ENCODE data around the gene CNOT9. TPM values are rescaled to one million over a fixed set of nuclear protein-coding genes. Genes with fewer than 3 reads are reported as not detected.

CNOT9 gene
- total RNA-seq, 1 experiment from 2014 or later = 98.9 TPM

GRCh38 chr2:218607436-218608115 lies 38.9 kb downstream of the CNOT9 start, which contains the start of gene PLCD4:
PLCD4 (plus strand) TSS chr2:218607899; CDS start chr2:218615740, 7,841 bp downstream.
- Histone ChIP-seq H3K4me1 (replicated peaks) (peaks cover 10% of the 10 kb centered on the region), H3K36me3 (no peaks in the 10 kb centered on the region), H3K27me3 (replicated peaks) (no peaks in the 10 kb centered on the region; the same call in 1 of the 2 replicates), H3K4me3 (no peak within 1 kb of the TSS), H3K9me3 (replicated peaks) (no peaks in the 10 kb centered on the region; the same call in 1 of the 2 replicates), H3K27ac (no peak within 1 kb of the TSS)
- peak in 1 of 2 experiments; percentile 25 for DNase-seq (ENCODE audit: low read depth in 1 of 2, low spot score in 2 of 2)

DNA sequence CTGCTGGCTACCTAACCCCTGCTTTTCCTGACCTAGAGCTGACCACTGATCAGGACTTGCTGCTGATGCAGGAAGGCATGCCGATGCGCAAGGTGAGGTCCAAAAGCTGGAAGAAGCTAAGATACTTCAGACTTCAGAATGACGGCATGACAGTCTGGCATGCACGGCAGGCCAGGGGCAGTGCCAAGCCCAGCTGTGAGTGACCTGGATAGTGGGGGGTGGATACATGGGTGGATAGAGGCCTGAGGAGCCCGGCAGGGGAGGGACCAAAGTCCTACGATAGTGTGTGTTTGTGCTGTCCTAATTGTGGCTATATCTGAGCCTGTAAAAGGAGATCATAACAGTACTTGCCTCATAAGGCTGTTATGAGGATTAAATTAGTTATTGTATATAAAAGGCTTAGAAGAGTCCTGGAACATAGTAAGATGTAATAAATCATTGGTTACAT lies 47.3 kb downstream of the CNOT9 start:
- H3K27me3 ChIP-seq (replicated peaks) = no peaks in the 10 kb centered on the region

GRCh38 chr2:218618102-218618860 lies 49.6 kb downstream of the CNOT9 start:
- DNase-seq (ENCODE audit: low read depth in 1 of 2, low spot score in 2 of 2) = no peak
- no peaks in the 10 kb centered on the region for H3K9me3 ChIP-seq (replicated peaks)

More for the DNA sequence above, 47.3 kb downstream of the CNOT9 start:
- Histone ChIP-seq H3K4me3 (no peak overlapping the region), H3K36me3 (no peaks in the 10 kb centered on the region), H3K27ac (no peak overlapping the region), H3K4me1 (replicated peaks) (no peaks in the 10 kb centered on the region), H3K9me3 (replicated peaks) (no peaks in the 10 kb centered on the region)
- no peak for DNase-seq (ENCODE audit: low read depth in 1 of 2, low spot score in 2 of 2)

GRCh38 chr2:218621007-218621406 lies 52.4 kb downstream of the CNOT9 start:
- Histone ChIP-seq H3K4me3 (no peak overlapping the region), H3K9me3 (replicated peaks) (no peaks in the 10 kb centered on the region), H3K4me1 (replicated peaks) (no peaks in the 10 kb centered on the region), H3K36me3 (no peaks in the 10 kb centered on the region), H3K27me3 (replicated peaks) (no peaks in the 10 kb centered on the region), H3K27ac (no peak overlapping the region)
- no peak for DNase-seq (ENCODE audit: low read depth in 1 of 2, low spot score in 2 of 2)

More at GRCh38 chr2:218618102-218618860, 49.6 kb downstream of the CNOT9 start:
- Histone ChIP-seq H3K27me3 (replicated peaks) (no peaks in the 10 kb centered on the region), H3K36me3 (no peaks in the 10 kb centered on the region), H3K4me1 (replicated peaks) (no peaks in the 10 kb centered on the region), H3K27ac (no peak overlapping the region), H3K4me3 (no peak overlapping the region)

DNA sequence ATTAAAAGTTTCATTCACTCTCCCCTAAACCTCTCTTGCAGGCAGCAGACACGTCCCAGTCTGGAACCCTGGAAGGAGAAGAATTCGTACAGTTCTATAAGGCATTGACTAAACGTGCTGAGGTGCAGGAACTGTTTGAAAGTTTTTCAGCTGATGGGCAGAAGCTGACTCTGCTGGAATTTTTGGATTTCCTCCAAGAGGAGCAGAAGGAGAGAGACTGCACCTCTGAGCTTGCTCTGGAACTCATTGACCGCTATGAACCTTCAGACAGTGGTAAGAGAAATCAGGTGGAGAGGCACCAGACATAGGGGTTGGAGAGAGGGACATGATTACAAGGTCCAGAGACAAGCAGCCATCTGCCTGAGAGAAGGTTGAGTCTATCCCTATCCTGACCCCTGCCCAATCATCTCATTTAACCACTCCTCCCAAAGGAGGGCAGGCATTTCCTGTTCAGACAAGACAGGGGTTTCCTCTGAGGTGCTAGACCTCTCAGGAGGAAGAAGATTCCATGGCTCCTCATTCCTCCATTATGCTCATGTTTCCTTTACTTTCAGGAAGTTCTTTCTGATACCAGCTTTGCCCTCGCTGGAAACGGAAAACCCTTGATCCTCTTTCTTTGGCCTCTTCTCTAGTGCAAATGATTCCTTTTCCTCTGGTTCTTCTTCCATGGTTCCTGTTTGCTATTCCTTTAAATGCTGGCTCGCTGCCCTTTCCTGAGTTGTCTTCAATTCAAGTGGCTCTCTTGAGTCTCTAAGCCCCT lies 54.1 kb downstream of the CNOT9 start:
- no peak for DNase-seq (ENCODE audit: low read depth in 1 of 2, low spot score in 2 of 2)
- no peak overlapping the region for H3K27ac ChIP-seq
- H3K4me1 ChIP-seq (replicated peaks) = no peaks in the 10 kb centered on the region
- H3K9me3 ChIP-seq (replicated peaks) = no peaks in the 10 kb centered on the region
- H3K36me3 ChIP-seq = no peaks in the 10 kb centered on the region
- H3K27me3 ChIP-seq (replicated peaks) = no peaks in the 10 kb centered on the region
- no peak overlapping the region for H3K4me3 ChIP-seq

GRCh38 chr2:218623366-218623705 lies 54.7 kb downstream of the CNOT9 start:
- Histone ChIP-seq H3K9me3 (replicated peaks) (no peaks in the 10 kb centered on the region), H3K27me3 (replicated peaks) (no peaks in the 10 kb centered on the region), H3K4me1 (replicated peaks) (no peaks in the 10 kb centered on the region), H3K27ac (no peak overlapping the region), H3K4me3 (no peak overlapping the region), H3K36me3 (no peaks in the 10 kb centered on the region)
- no peak for DNase-seq (ENCODE audit: low read depth in 1 of 2, low spot score in 2 of 2)

- H3K4me3 ChIP-seq = no peak overlapping the region
- no peaks in the 10 kb centered on the region for H3K9me3 ChIP-seq (replicated peaks)
- H3K36me3 ChIP-seq = no peaks in the 10 kb centered on the region
- no peak for DNase-seq (ENCODE audit: low read depth in 1 of 2, low spot score in 2 of 2)
- no peaks in the 10 kb centered on the region for H3K27me3 ChIP-seq (replicated peaks)
- H3K4me1 ChIP-seq (replicated peaks) = no peaks in the 10 kb centered on the region
- H3K27ac ChIP-seq = no peak overlapping the region
Measured at GRCh38 chr2:218626369-218626768, 57.7 kb downstream of the CNOT9 start.

DNA sequence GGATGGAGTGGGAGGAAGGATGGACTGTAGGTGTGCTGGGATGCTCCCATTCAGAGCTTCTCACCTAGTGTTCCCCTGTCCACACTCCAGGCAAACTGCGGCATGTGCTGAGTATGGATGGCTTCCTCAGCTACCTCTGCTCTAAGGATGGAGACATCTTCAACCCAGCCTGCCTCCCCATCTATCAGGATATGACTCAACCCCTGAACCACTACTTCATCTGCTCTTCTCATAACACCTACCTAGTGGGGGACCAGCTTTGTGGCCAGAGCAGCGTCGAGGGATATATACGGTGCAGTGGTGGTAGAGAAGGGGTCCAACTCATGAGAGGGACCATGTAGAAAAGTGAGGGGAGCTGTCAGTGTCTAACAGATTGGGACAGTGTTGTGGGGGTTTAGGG lies 59.3 kb downstream of the CNOT9 start:
- DNase-seq (ENCODE audit: low read depth in 1 of 2, low spot score in 2 of 2) = no peak
- Histone ChIP-seq H3K9me3 (replicated peaks) (no peaks in the 10 kb centered on the region), H3K36me3 (no peaks in the 10 kb centered on the region), H3K4me1 (replicated peaks) (peaks cover 5% of the 10 kb centered on the region), H3K27me3 (replicated peaks) (no peaks in the 10 kb centered on the region), H3K4me3 (no peak overlapping the region), H3K27ac (no peak overlapping the region)

DNA sequence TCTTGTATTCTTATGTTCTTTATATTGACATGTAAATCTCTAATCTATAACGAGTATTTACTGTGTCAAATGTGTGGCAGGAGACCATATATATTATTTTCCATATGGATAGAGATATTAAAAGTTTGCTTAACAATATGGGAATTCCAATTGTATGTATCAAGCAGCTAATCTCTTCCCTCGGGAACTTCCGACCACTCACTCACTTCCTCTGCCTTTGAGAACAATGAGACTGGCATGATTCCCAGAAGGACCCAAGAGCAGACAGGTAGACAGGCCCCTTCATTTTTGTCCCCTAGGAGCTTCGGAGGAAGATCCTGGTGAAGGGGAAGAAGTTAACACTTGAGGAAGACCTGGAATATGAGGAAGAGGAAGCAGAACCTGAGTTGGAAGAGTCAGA lies 63.2 kb downstream of the CNOT9 start:
- Histone ChIP-seq H3K9me3 (replicated peaks) (no peaks in the 10 kb centered on the region), H3K27ac (no peak overlapping the region), H3K27me3 (replicated peaks) (no peaks in the 10 kb centered on the region), H3K4me1 (replicated peaks) (peaks cover 5% of the 10 kb centered on the region), H3K4me3 (no peak overlapping the region), H3K36me3 (peaks cover 23% of the 10 kb centered on the region)
- DNase-seq (ENCODE audit: low read depth in 1 of 2, low spot score in 2 of 2) = no peak

DNA sequence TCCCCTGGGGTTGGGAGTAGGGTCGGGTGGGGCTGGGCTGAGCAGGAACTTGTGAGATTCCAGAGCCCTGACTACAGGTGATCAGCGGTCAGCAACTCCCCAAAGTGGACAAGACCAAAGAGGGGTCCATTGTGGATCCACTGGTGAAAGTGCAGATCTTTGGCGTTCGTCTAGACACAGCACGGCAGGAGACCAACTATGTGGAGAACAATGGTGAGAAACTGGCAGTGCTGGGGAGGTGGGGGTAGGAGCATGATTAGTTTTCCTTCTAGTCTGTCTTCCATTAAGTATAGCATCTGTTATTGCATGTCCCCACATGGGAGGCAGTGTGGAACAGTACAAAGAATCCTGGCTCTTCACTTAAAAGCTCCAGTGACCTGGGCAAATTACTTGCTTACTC lies 67.1 kb downstream of the CNOT9 start:
- Histone ChIP-seq H3K4me3 (no peak overlapping the region), H3K4me1 (replicated peaks) (peaks cover 5% of the 10 kb centered on the region), H3K27me3 (replicated peaks) (no peaks in the 10 kb centered on the region), H3K27ac (no peak overlapping the region), H3K36me3 (peaks cover 57% of the 10 kb centered on the region), H3K9me3 (replicated peaks) (no peaks in the 10 kb centered on the region)
- DNase-seq (ENCODE audit: low read depth in 1 of 2, low spot score in 2 of 2) = no peak

GRCh38 chr2:218638372-218638771 lies 69.7 kb downstream of the CNOT9 start:
- H3K27ac ChIP-seq = no peak overlapping the region
- H3K4me1 ChIP-seq (replicated peaks) = no peaks in the 10 kb centered on the region
- no peaks in the 10 kb centered on the region for H3K9me3 ChIP-seq (replicated peaks)
- no peak overlapping the region for H3K4me3 ChIP-seq
- no peak for DNase-seq (ENCODE audit: low read depth in 1 of 2, low spot score in 2 of 2)
- peaks cover 81% of the 10 kb centered on the region for H3K36me3 ChIP-seq
- H3K27me3 ChIP-seq (replicated peaks) = no peaks in the 10 kb centered on the region

DNA sequence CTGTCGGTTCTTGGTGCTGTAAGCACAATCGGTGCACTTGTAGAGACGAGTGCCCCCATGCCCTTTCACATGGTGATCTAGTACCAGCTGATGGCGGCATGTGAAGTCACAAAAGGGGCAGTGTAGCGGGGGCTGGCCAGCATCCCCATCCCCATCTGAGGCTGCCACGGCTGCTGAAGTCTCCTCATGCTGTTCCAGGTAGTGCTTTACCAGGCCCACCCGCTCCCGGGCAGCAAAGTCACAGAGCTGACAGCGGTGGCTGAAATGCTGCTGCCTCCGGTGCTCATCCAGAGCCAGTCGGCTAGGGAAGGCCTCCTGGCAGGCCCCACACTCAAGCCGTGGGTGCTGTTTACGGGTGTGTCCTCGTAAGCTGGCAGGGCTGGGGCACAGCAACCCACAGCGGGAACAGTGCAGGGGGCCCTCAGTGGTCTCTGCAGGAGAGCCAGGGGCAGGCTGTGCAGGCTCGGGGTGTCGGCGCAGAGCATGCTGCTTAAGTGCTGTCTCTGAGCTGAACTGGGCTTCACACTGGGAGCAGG lies 73.5 kb downstream of the CNOT9 start:
- Histone ChIP-seq H3K4me3 (no peak overlapping the region), H3K27me3 (replicated peaks) (no peaks in the 10 kb centered on the region), H3K36me3 (peaks cover 92% of the 10 kb centered on the region)

GRCh38 chr2:218642786-218643185 lies 74.1 kb downstream of the CNOT9 start:
- no peak for DNase-seq (ENCODE audit: low read depth in 1 of 2, low spot score in 2 of 2)
- Histone ChIP-seq H3K9me3 (replicated peaks) (no peaks in the 10 kb centered on the region), H3K4me1 (replicated peaks) (no peaks in the 10 kb centered on the region), H3K27ac (no peak overlapping the region), H3K36me3 (peaks cover 93% of the 10 kb centered on the region), H3K27me3 (replicated peaks) (no peaks in the 10 kb centered on the region), H3K4me3 (no peak overlapping the region)

More for the DNA sequence above, 73.5 kb downstream of the CNOT9 start:
- H3K4me1 ChIP-seq (replicated peaks) = no peaks in the 10 kb centered on the region
- H3K9me3 ChIP-seq (replicated peaks) = no peaks in the 10 kb centered on the region
- no peak overlapping the region for H3K27ac ChIP-seq
- no peak for DNase-seq (ENCODE audit: low read depth in 1 of 2, low spot score in 2 of 2)

Measured in SJSA1 (cell line).